DMS79 treated with DMSO at 0.1 percent for 48 hours (cell line): ENCODE measurements around the gene IL10RA.

ENCODE experiments used
- DNase-seq: peaks from one replicate; lab custom pipeline; 2025; lab: John Stamatoyannopoulos, UW

The IL10RA gene

DNA sequence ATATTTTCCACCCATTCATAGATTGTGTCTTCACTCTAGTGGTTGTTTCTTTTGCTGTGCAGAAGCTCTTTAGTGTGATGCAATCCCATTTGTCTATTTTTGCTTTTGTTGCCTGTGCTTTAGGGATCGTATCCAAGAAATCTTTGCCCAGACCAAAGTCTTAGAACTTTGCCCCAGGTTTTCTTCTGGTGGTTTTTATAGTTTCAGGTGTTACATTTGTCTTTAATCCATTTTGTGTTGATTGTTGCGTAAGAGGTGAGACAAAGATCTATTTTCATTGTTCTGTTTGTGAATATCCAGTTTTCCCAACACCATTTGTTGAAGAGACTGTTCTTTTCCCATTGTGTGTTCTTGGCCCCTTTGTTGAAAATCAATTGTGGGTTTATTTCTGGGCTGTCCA lies 6.4 kb downstream of the IL10RA start:
- DNase-seq: no peak

DNA sequence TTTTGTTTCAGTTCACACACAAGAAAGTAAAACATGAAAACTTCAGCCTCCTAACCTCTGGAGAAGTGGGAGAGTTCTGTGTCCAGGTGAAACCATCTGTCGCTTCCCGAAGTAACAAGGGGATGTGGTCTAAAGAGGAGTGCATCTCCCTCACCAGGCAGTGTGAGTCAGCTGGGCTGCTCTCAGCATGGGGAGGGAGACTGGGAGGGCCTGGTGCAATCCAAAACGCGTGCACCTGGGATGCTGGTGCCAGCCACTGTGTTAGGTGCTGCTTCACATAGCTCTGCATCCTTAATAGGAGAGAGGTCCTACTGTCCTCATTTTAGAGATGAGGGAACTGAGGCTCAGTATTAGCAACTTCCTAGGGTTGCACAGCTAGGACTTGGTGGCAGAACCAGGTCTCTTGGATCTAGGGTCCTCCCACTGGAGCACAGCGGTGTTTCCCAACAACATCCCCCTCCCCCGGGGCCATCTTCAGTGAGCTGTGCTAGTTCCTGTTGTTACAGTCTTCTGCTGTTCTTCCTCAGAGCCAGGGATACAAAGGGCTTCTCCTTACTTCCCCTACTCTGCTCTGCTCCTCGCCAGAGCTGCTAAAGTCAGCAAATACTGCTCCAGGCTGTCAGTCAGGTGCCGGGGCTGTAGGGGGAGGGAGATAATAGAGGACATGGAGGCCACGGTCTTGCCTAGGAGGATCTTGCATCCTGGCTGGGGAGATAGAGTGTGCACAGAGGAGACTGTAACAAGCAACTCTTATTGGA lies 8.0 kb downstream of the IL10RA start:
- DNase-seq: no peak

DNA sequence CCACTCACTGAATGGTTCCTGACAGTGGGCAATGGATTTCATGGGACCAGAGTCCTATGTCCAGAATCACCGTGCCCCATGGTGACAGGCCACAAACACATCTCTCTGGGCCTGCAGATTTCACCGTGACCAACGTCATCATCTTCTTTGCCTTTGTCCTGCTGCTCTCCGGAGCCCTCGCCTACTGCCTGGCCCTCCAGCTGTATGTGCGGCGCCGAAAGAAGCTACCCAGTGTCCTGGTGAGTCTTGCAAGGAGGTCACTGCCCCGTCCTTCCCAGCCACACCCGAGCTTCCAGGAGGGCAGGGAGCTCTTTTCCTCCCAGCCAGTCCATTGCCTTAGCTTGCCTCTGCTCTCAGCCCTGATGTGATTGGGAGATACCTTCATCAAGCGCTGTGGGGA lies 9.3 kb downstream of the IL10RA start:
- DNase-seq: no peak

DNA sequence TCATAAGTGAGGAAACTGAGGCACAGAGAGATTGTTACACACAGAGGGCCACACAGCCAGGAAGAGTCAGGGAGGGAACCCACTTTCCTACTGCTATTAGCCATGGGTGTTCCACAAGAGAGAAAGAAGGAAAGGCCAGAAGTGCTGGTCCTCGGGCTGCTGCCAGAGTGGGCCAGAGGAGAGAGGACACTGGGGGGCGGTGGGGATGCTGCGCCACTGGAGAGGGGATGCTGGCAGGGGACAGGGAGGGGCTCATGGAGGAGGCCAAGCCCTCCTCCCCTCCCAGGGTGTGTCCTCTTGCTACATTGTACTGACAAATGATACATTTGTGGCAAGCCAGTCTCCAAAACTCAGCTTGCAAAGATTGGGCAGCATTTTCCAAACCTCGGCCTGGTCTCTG lies 9.9 kb downstream of the IL10RA start:
- DNase-seq: no peak

DNA sequence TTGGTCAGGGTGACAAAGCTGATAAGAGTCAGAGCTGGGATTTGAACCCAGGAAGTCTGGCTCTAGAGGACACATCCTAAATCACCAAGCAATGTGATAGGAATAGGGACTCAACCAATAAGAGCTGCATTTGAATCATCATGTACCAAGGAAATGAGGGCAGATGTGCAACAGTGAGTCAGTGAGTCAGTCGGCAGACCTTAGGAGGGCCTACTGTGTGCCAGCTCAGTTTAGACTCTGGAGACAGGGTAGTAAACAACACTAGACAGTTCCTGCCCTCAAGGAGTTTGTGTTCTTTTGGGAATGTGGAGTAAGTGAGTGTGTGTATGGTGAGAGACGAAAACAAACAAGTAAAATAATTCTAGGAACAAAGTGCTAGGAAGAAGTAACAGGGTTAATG lies 11.2 kb downstream of the IL10RA start:
- DNase-seq: no peak

DNA sequence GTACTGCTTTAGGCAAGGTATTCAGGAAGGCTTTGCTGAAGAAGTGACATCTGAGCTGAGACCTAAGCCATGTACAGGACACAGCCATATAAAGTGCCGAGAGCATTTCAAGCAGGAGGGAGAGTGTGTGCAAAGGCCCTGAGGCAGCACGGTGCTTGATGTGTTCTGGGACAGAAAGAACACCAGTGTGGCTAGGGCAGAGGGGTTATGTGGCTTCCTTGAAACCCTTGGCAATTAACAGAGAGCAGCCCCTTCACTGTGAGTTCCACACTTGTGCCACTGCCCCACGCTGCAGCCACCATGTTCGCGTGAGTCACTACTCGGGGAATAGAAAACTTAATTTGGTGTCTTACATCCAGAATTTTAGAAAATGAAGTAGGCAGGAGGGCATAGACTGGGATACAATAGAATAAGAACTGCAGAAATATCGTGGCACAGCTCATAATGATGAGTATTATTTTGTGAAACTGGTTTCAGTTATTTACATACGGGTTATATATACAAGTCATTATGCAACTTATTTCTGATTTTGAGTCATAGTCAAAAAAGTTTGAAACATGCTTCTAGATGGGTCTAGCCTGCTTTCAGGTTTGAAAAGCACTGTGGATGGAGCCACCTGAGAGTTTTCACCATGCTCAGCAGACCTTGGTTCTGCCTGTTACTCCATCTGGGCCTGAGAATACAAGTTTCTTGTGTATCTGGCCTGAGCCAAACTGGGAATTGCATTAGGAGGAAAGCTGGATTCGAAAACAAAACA lies 11.8 kb downstream of the IL10RA start:
- no peak for DNase-seq

DNA sequence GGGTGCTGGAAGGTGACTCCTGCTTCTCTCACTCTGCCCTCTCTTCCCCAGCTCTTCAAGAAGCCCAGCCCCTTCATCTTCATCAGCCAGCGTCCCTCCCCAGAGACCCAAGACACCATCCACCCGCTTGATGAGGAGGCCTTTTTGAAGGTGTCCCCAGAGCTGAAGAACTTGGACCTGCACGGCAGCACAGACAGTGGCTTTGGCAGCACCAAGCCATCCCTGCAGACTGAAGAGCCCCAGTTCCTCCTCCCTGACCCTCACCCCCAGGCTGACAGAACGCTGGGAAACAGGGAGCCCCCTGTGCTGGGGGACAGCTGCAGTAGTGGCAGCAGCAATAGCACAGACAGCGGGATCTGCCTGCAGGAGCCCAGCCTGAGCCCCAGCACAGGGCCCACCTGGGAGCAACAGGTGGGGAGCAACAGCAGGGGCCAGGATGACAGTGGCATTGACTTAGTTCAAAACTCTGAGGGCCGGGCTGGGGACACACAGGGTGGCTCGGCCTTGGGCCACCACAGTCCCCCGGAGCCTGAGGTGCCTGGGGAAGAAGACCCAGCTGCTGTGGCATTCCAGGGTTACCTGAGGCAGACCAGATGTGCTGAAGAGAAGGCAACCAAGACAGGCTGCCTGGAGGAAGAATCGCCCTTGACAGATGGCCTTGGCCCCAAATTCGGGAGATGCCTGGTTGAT lies 12.6 kb downstream of the IL10RA start:
- no peak for DNase-seq

DNA sequence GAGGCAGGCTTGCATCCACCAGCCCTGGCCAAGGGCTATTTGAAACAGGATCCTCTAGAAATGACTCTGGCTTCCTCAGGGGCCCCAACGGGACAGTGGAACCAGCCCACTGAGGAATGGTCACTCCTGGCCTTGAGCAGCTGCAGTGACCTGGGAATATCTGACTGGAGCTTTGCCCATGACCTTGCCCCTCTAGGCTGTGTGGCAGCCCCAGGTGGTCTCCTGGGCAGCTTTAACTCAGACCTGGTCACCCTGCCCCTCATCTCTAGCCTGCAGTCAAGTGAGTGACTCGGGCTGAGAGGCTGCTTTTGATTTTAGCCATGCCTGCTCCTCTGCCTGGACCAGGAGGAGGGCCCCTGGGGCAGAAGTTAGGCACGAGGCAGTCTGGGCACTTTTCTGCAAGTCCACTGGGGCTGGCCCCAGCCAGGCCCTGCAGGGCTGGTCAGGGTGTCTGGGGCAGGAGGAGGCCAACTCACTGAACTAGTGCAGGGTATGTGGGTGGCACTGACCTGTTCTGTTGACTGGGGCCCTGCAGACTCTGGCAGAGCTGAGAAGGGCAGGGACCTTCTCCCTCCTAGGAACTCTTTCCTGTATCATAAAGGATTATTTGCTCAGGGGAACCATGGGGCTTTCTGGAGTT lies 13.3 kb downstream of the IL10RA start:
- DNase-seq: no peak

DNA sequence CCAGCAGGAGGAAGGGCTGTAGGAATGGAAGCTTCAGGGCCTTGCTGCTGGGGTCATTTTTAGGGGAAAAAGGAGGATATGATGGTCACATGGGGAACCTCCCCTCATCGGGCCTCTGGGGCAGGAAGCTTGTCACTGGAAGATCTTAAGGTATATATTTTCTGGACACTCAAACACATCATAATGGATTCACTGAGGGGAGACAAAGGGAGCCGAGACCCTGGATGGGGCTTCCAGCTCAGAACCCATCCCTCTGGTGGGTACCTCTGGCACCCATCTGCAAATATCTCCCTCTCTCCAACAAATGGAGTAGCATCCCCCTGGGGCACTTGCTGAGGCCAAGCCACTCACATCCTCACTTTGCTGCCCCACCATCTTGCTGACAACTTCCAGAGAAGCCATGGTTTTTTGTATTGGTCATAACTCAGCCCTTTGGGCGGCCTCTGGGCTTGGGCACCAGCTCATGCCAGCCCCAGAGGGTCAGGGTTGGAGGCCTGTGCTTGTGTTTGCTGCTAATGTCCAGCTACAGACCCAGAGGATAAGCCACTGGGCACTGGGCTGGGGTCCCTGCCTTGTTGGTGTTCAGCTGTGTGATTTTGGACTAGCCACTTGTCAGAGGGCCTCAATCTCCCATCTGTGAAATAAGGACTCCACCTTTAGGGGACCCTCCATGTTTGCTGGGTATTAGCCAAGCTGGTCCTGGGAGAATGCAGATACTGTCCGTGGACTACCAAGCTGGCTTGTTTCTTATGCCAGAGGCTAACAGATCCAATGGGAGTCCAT lies 14.1 kb downstream of the IL10RA start:
- DNase-seq: no peak

DNA sequence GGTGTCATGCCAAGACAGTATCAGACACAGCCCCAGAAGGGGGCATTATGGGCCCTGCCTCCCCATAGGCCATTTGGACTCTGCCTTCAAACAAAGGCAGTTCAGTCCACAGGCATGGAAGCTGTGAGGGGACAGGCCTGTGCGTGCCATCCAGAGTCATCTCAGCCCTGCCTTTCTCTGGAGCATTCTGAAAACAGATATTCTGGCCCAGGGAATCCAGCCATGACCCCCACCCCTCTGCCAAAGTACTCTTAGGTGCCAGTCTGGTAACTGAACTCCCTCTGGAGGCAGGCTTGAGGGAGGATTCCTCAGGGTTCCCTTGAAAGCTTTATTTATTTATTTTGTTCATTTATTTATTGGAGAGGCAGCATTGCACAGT lies 14.6 kb downstream of the IL10RA start:
- no peak for DNase-seq

DNA sequence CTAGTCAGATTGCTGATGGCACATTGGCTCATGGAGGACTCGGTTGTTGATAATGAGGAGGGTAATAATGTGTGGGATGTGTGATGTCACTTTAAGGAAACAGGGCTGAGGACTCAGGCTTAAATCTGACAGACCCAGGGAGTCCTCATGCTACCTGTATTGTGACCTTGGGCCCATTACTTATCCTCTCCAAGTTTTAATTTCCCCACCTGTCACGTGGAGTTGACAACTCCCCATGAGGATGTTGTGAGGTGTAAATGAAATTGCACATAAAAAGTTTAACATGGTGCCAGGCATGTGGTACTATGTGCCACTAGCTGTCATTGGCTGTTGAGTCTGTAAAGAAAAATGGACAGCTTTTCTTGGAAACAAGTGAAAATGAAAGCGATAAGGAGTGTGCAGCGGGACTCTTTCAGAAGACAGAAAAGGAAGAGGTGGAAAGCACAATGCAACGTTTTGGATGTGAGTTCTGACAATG lies 15.3 kb downstream of the IL10RA start:
- no peak for DNase-seq

DNA sequence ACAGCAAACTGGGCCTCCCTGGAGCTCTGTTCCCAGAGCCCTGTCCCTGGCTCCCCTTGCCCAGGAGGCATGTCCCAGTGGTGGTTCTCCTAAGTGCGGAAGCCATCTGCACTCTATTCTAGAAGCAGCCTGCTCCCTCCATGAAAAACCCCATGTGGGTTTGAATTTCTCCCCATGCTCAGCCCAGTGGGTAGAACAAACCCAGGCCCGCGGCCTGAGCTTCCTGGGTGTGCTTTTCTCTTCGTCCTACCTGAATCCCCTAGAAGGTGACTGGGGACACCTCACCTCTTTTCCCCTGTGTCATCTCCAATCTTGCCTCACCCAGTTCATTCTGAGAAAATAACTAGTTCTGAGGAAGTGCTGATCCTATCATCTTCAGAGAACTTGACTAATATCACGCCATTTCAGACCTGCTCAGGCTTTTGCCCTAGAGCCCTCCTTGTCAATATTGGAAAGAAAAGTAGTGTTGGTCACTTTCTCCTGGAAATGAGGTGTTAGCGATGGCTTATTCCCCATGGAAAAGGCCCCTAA lies 15.9 kb downstream of the IL10RA start:
- DNase-seq: no peak

DNA sequence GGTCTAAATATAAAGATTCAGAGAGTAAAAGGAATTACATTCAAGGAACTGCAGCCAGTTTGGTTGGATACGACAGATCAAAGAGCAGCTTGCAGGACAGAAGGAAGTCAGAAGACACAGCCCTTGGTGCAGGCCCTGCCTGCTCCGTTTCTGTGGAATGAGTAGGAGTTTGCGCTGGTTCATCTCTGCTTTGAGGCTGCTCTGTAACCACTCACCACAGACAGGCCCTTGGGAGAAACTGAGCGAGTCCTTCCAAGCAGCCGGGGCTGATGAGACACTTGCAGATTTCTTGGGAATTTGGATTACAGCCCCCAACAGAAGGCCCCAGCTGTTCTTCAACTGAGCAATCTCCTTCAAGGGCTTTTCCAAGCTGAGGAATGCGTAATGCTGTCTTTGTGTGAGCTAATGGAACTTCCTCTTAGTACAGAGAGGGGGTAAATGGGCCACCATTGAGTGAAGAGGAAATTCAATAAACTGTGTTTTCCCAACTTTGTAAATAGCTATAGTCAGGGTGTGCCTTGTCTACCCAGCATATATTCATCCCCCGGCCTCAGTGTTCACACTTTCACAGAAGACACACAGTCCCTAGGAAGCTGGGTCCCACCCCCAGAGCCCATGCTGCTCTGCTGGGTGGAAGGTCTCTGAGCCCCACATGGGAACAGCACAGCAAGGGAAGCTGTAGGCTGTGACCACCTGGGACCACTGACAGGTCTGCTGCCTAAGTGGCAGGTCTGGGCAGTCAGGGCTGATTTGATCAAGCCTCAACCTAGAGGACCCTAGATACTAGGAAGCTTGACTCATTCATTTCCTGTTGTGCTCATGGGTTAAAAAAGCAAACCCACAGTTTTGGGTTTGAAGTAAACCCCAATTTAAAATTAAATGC lies 16.6 kb downstream of the IL10RA start:
- DNase-seq: no peak

DNA sequence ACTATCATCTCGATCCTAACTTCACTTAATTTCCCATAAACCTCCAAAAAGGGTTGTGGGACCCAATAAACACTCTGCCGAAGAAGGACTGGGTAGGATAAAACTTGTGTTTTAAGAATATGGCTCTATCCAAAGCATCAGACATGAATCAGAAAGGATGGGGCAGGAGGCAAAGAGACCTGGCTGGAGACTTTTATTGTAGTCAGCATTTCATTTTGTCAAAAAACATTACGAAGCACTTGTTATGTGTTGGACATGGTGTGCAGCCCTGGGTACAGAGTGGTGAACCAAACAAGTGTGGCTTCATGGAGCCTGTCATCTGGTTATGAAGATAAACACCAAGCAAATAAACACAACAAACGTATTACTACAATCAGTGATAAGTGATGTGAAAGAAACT lies 17.3 kb downstream of the IL10RA start:
- no peak for DNase-seq

DNA sequence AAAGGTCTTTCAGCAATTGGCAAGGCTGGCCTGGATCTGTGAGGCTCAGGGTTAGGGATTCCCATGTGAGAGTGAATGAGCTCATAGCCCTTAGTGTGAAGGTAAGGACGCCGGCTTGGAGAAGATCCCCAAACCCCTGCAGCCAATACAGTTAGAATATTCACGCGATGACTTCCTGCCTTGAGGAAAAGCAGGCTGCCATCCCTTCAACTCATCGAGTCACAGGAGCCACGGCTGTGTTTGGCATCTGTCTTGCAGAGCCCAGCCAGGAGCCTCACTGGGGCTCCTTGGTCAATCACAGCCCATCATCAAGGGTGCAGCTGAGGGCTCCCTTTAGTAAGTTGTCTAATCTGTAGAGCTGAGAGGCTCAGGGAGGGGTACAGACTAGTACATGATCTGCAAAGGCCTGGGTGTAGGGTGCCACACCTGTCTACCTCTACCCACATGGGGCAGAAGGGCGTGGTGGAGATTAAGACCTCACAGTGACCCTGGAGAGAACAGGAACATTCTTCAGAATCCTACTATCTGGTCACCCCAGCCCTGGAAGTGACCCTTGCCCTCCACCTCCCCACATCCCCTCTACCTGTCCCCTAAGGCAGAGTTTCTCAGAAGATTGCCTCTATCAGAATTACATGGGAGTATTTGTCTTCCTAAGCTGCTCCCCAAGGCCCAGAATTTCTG lies 18.5 kb downstream of the IL10RA start:
- no peak for DNase-seq

DNA sequence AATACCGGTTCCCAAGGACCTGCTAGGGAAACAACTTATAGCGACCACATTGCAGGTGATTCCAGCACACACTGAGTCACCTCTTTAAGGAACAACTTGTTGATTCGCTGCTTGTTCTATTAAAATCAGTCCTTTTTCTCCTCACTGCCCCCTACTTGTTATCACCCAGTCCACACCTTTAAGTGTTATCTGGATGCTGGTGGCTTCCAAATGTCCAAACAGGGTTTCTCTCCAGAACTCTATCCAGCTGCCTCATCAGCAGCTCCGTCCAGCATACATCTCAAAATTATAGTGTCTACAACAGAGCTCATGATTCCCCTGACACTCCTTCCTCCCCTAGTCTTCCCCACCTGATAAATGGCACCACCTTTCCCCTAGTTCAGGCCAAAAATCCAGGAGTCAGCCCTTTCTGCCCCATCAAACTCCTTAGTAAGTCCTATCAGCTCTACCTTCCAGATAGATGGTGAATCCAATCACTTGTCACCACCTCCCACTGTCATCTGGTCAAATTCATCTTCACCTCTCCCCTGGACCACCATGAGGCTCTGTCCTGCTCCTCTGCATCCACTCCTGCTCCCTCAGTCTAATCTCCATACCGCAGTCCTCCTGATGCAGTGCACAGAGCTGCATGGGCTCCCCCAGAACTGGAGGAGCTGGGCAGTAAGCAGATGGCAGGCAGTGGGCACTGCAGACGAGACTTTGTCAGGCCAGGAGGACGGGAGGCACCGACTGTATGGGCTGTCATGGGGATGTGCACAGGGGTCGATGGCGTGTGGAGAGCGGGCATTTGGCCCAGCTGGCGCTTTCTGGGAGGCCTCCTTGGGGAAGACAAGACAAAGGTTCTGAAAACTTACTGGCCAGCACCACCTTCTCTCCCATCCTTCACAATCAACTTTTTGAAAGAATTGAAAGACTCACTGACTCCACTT lies 19.3 kb downstream of the IL10RA start:
- DNase-seq: no peak

DNA sequence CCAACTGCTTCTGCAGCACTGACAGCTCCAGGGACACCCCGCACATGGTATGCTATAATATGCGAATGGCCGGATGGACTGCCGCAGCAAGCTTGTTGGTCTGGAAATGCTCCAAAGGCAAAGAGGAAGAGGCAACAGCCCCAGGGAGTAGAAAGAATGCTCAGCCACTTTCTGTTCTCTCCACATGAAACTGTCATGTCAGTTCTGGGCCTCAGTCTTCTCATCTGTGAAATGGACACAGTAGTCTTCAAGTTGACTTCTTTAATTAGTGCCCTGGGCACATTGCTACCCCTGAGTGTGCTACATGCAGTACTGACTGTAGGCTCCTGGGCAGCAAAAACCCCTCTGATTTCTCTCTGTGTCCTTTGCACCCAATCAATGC lies 19.9 kb downstream of the IL10RA start:
- DNase-seq: no peak

DNA sequence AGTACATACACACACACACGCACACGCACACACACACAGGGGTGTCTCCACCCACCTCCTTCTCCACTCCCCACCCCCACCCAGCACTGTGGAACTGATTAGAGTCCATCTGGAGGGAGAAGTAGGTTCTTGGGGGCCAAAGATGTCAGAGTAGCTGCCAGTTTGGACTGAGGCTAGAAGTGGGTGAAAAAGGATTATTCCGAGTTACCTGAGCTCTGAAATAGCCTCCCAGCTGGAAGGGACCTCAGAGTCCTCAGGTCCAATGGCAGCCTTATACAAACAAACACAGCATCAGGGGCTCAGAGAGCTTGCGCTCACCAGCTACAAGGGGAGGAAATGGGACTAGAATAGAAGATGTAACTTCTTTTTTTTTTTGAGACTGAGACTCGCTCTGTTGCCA lies 20.8 kb downstream of the IL10RA start:
- DNase-seq: no peak
